Activated gamma-delta T cell treated with anti-CD3 and anti-CD28 coated beads, Interleukin-2, amount 50 U/mL, for 16 hours (primary cell): ENCODE measurements around the gene DNAH7.

Experiments
- DNase-seq: peaks from one replicate; pipeline ENCODE4 v3.0.0-alpha.2; 2020; ENCODE audit warnings: low read depth

DNAH7 gene

DNA sequence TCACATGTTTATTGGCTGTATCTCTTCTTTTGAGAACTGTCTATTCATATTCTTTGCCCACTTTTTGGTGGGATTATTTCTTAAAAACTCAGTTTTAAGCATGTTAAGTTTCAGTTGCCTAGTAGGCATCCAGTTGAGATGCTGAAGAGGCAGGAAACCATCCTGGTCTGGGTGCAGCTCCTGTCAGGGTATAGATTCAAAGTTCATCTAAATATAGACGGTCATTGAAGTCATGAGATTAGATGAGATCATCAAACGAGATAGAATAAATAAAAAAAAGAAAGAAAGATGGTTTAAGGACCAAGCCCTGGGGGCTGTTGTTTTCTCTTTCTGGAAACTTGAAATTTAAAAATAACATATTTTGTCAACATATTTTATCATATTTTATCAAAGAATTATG is 9.2 kb upstream of the DNAH7 start:
- DNase-seq = no peak

DNA sequence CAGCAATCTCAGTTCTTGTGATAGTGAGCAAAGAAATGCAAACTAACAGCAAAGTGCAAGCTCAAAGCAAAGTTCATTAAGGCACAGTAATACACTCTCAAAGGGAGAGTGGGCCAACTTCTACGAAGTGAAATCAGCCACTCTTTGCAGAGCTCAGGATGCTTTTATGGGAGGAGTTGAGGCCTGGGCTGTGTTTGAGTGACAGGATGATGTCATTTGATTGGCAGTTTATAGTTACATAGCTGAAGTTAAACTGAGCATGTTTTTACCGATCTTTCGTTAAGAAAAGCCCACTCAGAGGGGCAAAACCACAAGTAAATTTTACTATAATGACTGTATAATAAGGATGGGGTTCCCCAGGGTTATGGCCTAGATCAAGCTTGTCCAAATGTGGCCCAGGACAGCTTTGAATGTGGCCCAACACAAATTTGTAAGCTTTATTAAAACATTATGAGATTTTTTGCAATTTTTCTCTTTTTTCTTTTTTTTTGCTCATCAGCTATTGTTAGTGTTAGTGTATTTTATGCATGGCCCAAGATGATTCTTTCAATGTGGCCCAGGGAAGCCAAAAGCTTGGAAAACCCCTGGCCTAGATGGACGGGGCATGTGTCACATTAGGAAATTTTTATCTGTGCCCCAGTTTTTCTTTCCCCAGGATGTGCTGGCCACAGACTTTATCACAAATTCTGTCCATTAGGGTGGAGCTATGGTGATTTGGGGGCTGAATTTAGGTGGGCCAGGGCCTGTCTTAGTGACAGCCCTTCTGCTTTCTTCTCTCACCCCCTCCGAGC is 8.3 kb upstream of the DNAH7 start:
- DNase-seq = no peak

DNA sequence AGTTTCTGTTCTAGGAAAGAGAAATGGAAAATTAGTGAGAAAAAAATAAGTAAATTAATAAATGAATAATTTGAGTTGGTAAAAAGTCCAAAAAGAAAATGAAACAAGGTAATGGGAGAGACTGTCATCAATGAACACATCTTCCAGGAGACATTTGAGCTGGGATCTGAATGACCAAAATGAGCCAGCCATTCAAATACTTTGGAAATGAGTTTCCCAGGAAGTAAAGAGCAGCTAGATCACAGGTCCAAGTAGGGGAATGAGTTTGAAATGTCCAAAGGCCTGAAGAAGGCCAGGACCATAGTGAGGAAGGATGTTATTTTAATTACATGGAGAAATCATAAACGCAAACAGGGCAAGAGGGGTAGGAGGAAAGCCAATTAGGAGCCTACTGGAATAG is 6.6 kb upstream of the DNAH7 start:
- no peak for DNase-seq

DNA sequence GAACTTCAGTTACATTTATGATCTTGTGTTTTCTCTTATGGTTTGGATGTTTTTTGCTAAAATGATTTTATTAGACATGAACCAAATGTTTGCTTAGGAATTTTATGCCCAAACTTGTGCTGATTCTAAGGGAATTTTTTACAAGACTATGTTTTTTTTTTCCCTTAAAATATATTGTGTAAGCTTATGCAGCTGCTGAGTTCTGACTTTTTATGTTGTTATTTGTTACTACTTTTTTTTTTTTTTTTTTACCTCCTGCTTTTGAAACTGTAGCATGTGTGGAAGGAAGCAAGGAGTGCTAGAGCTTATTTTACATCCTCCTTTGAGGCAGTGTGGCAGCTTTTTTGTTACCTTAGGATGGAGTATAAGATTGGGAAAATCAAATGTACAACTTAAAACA is 6.0 kb upstream of the DNAH7 start:
- DNase-seq = no peak

DNA sequence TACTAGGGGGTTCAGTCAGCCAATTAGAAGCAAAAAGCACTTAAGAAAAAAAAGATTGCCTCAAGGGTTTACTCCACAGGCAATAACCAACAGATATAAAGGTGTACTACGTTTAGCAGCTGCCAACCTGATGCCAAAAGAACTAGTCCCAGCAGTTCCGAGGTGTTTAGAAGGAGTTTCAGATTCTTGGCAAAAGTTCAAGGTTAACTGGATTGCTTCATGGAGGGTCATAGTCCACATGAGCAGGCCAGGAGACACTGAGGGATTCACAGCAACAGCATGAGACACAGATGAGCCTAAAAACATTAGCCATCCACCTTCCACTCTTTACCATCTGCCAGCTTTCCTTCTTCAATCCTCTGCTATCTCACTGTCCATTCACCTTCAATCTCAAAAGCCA is 4.9 kb upstream of the DNAH7 start:
- DNase-seq = no peak

DNA sequence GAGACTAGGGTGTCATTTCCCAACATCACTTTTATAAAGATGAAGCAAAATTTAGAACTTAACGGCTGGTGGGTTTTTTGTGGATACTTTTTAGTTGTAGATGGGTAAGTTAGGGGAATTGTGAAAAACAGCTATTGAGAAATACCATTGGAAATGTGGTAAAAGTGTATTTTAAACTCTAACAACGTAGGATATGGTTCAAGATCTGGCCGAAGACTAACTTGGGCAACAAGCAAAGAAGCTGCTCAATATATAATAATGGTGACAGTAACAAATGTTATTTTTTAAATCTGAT is 1.6 kb downstream of the DNAH7 start:
- DNase-seq = no peak

DNA sequence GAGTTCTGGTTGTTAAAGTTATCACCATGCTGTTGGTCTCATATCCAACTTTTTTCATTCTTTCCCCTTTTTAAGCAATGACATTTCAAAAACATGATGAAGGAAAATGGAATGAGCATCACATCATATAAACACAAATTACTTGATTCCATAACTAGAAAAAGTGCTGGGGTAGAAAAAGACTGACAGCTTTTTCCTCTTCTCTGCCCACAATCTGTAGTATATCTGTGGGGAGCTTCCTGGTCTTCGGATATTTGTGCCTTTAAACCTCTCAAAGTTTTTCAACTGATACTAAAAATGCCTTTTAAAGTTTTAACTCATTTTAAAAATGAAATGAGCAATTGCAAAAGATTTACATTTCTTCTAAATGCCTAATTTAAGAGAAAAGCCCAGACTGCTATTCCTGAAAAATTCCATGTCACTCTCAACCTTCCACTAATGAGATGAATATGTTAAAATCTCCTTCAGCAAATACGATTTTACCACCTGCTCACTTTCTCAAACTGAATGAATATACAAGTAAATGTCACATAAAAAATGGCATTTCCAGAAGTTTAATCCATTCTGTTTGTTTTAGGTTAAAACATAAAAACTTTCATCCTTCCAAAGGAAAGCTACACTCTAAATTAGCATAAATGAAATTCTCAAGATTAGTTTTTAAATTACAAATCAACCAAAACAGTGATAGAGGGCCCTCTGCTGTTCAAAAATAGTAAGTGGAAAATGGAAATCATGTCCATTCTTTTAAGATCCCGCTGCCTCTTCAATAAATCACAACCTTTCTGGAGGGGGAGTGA is 2.1 kb downstream of the DNAH7 start:
- DNase-seq = no peak

DNA sequence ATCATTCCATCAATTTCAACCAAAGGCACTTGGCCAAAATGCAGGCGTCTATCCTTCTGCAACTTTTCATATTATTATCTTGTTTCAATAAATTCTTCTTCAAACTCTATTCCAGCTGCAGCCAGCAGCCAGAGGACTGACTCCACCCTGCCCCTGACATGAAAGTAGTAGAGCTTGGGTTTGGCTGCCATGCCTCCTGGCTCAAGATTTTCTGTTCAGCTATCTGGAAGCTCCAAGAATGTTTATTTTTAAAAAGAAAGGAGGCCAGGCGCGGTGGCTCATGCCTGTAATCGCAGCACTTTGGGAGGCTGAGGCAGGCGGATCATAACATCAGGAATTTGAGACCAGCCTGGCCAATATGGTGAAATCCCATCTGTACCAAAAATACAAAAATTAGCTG is 4.9 kb downstream of the DNAH7 start:
- DNase-seq = no peak

DNA sequence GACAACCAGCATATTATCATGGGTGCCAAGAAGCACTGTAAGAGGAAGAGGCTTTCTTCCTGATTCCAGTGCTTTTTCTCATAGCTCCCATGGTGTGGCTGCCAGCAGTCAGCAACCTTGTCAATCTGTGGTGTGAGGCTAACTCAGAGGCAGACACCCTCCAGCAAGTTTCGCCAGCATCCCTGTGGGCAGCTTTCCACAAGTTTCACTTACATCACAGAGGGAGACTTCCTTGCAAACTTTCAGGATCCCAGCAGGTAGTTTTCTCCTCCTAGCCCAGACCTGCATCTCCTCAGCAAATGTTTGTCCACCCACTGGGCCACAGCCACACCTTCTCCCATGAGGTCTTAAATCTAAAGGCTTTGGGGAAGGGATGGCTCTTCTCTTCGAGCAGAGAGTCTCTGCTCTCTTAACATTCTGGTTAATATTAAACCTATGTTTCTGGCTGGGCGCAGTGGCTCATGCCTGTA is 9.1 kb downstream of the DNAH7 start:
- DNase-seq = no peak

DNA sequence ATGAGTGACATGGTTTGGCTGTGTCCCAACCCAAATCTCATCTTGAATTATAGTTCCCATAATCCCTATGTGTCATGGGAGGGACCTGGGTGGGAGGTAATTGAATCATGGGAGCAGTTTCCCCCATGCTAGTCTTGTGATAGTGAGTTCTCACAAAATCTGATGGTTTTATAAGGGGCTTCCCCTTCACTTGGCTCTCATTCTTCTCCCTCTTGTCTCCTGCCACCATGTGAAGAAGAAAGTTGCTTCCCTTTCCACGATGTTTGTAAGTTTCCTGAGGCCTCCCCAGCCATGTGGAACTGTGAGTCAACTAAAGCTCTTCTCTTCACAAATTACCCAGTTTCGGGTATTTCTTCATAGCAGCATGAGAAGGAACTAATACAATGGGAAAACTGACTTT is 14.0 kb downstream of the DNAH7 start:
- DNase-seq = no peak

DNA sequence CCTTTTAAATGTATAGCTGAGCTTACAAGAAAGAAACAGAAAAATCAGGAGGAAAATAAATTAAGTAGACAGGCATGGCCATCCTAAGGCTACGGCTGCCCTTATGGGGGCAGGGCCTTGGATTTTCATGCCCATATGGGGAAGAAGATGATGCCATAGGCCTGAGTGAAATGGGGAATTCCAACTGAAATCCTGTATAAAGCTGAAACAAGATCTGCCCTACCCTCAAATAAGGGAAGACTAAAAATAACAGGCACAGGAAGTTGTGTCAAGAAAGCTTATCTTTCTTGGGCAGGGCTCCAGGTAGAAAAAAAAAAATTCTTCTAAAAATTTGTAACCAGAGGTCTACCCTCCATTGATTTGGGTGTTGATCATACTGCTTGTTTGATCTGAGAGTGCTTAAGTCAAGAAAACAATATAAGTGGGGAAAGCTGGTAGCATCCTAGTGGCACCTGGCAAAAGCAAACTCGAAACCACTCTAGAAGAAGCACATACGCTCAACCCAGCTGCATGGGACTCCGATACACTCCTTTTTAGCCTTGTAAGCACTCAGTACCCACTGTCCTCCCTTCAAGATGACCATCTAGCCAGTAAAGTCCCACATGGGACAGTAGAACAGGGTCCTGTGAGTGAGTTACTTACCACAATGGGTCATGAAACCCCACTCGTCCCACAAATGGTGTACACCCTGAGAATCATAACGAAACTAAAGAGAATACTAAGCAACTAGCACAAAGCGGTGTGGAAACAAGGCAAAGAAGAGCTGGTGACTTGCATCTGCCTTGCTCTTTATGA is 22.3 kb downstream of the DNAH7 start:
- no peak for DNase-seq

DNA sequence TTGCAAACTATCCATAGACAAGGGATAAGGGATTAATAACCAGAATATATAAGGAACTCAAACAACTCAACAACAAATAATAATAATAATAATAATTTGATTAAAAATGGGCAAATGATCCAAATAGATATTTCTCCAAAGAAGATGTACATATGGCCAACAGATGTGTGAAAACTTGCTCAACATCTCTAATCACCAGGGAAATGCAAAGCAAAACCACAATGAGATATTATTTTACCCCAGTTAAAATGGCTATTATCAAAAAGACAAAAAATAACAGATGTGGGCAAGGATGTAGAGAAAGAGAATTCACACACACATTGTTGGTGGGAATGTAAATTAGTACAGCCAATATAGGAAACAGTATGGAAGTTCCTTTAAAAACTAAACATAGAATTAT is 26.9 kb downstream of the DNAH7 start:
- no peak for DNase-seq

DNA sequence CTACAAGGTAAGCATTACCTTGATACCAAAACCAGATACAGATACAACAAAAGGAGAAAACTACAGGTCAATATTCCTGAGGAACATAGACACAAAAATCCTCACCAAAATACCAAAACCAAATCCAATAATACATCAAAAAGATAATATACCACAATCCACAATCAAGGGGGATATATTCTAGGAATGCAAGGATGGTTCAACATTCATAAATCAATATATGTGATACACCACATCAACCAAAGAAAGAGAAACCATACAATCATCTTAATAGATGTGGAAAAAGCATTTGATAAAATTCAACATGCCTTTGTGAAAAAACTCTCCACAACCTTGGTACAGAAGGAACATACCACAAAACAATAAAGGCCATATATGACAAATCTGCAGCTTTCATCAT is 28.4 kb downstream of the DNAH7 start:
- no peak for DNase-seq

DNA sequence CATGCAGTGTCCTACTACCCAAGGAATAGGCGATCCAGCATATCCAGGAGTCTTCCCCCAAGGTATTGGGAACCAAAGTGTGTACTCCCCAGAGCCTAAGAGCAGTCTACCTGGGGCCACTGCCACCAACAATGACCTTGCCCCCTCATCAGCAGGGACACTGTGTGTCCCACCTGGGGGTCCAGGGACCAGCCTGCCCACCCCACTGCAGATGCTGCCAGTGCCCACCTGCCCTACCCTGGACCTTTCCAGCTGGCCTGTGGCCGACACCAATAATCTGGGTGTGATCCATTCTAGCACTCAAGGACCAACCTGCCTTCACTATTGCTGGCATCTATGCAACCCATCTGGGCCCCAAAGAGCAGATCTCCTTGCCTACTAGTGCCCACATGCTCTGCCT is 32.2 kb downstream of the DNAH7 start:
- no peak for DNase-seq

DNA sequence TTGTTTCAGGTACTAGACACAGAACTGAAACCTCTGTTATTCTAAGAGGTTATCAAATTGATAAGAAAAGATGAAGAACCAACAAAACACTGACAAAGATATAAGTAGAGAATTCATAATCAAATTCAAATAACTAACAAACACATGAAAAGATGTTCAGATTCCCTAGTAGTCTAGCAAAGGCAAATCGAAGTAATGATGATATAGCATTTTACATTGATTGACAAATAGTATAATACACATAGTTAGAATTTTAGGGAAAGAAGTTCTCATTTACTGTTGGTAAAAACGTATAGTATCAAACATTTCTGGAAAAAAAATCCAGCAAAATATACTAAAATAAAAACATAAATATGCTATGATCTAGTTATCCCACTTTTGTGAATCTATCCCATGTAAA is 50.6 kb downstream of the DNAH7 start:
- DNase-seq = no peak

DNA sequence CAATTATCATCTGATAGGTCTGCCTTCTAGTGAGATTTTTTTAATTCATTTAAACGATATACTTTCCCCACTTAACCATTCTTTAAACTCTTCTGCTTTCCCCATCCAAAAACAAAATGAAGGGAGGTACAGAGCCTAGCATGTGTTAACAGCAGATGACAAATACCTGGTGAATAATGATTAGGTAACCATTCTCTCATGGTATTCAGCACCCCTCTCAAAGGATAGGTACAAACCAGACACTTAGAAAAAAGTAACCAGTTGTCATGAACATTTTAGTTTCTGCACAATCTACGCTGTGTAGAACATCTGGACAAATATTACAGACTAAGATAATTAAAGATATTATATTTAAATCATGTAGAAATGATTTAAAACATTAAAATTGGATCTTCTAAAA is 56.3 kb downstream of the DNAH7 start:
- no peak for DNase-seq

DNA sequence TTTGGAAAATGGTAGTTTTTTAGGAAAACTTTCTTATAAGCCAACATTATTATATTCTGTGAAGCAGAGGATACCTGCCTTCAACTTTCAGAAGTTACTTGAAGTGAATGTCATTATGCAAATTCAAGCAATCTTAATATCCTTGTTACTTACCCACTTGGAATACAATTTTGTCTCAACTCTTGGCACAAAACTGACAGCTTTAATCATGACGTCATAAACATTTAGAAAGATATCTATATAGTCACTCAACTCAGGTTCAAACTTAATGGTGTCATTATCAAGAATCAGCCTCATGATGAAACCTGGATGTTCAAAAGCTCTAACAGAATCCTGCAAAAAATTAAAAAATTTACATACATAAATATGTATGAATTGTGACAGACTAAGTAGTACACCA is 68.1 kb downstream of the DNAH7 start:
- DNase-seq = no peak

DNA sequence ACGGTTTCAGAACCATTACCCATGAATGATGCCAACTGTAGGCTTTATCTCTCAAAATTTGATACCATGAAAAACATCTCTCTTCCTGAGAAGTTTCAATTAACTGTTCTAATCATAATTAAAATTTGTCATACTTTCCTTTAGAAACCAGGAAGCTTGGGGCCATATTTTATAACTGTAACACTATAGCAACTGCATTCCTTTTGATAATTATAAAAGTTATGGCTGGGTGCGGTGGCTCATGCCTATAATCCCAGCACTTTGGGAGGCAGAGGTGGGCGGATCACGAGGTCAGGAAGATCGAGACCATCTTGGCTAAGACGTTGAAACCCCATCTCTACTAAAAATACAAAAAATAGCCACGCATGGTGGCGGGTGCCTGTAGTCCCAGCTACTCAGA is 70.6 kb downstream of the DNAH7 start:
- DNase-seq = no peak

DNA sequence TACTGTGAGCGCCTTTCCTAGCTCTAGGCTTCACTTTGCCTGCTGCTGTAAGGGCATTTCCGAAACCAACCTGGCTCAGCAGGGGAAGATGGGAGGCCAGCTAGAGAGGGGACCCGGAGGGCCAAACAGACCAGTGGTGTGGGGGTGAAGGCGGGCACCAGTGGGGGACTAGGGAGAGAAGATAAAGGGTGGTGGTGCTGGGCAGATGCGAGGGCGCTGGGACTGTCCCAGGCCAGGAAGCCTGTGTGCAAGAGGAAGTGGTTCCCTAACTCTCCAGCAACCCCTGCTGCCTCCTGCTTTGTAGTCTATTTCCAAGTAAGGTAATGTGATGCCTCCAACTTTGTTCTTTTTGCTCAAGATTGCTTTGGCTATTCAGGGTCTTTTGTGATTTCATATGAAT is 73.1 kb downstream of the DNAH7 start:
- DNase-seq = no peak

DNA sequence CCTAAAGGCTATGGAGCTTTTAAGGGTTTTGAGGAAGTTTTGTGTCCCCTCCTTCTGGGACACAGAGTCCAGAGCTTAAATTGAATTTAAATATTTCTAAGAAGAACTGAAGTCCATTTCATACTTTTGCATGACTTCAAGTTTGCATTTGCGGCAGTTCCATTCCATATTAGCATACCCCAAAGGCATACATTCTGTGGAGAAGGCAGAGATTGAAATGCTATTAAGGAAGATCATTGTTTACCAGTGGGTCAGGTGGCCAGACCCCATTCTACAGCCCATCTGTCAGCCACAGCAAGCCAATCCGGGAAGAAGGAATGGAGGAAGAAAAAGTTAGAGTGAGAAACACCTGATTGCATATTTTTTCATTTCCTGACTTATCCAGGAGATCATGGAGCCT is 75.0 kb downstream of the DNAH7 start:
- no peak for DNase-seq

DNA sequence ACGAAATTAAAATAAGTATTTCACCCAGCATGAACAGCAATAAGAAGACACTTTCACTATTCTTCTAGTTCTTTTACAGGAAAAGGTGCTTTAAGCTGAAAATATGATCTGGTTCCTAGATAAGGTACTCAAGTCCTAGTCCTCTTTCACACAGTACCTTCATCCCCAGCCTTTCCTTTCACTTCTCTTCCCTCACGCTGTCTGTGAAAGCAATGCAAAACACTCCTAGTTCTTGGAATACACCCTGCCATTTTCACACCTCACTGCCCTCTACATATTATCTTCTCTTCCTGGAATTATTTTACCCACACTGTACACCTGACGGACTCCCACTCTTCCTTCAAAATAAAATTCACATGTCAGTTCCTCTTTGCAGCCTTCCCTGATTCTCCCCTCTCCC is 82.9 kb downstream of the DNAH7 start:
- DNase-seq = no peak

DNA sequence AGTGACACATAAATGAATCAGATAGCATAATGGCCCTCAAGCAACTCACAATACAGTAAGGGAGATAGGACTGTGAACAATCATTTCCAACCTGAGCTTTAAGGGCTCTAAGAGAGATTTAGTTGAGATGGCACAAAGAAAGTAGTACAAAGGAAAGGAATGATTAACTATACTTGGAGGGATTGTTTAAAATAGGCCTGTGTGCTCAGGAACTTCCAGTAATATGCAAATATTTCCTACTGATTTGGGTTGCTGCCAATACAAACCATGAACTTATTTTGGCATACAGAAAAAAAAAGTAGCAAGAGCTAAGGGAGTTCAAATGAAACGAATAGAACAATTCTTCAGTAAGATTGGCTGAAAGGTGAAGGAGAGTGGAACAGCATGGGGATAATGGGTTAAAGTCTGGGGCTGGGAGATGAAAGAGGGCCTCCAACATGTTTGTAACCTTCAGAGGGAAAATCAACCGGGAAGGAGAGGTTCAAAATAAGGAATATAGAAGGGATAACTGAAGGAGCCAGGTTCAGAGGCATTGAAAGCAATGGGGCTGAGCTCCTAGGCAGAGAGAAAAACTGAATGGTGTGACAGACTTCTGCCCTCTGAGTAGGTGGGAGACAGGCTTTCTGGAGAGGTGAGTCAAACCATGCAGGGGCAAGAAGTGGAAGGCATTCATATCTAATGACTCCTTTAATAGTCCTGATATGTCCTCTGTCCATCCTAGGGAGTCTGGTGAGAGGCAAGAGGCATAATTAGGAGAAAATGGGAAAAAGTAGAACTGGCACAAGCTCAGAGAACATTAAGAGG is 83.5 kb downstream of the DNAH7 start:
- DNase-seq = no peak
